IMR-90 (cell line): ENCODE results near the gene DDX59. TPM values are rescaled to one million over a fixed set of nuclear protein-coding genes. Genes with fewer than 3 reads are reported as not detected.

Experiments used
- ATAC-seq: fragments of 200-7000 bp; cut with Tn5 transposase; 2 replicates; pipeline ENCODE4 v1.9.1; 2020; ENCODE audit warnings: low read depth, mild to moderate bottlenecking, moderate library complexity
- BruUV-seq: library from RNA; stranded (reverse); fragments of 400-500 nt; replicated peaks from 2 replicates; lab custom pipeline; 2021; lab: Mats Ljungman, UMichigan
- CTCF ChIA-PET: fragments of 300-600 bp; formaldehyde crosslinking; extraction: SDS; loops from one replicate; lab custom pipeline; 2021; ENCODE audit warnings: antibody characterized with exemption; lab: Yijun Ruan, JAX
- POLR2A ChIA-PET: fragments of 300-600 bp; sonication (Branson Sonifier 250); formaldehyde crosslinking; loops from one replicate; lab custom pipeline; 2022; ENCODE audit warnings: antibody characterized with exemption; ENCODE audit not compliant: unreplicated experiment; lab: Charles Lee
- DNase-seq: peaks from one replicate; pipeline ENCODE4 v3.0.0; 2013
- H2AFZ ChIP-seq: replicated peaks from 2 replicates; pipeline ENCODE3; 2013; ENCODE audit warnings: low read length, mild to moderate bottlenecking; ENCODE audit not compliant: poor library complexity
- H2AK5ac ChIP-seq: 2 replicates; pipeline ENCODE4 v1.6.1; 2013; ENCODE audit warnings: low read depth, low read length, inconsistent platforms
- H2AK9ac ChIP-seq: replicated peaks from 2 replicates; pipeline ENCODE3; 2013; ENCODE audit warnings: mild to moderate bottlenecking, low read depth, low read length, moderate library complexity; ENCODE audit not compliant: poor library complexity
- H2BK120ac ChIP-seq: 2 replicates; pipeline ENCODE4 v1.6.1; 2013; ENCODE audit warnings: low read depth, low read length, inconsistent platforms
- H2BK15ac ChIP-seq: 3 replicates; pipeline ENCODE4 v1.6.1; 2013; ENCODE audit warnings: low read depth, low read length, inconsistent platforms
- H2BK20ac ChIP-seq: 2 replicates; pipeline ENCODE4 v1.6.1; 2013; ENCODE audit warnings: low read depth, mild to moderate bottlenecking, inconsistent platforms, low read length, moderate library complexity
- H2BK5ac ChIP-seq: 2 replicates; pipeline ENCODE4 v1.6.1; 2013; ENCODE audit warnings: mild to moderate bottlenecking, low read depth, low read length, inconsistent platforms; ENCODE audit not compliant: poor library complexity, severe bottlenecking
- H3K14ac ChIP-seq: replicated peaks from 2 replicates; pipeline ENCODE4 v1.6.1; 2013; ENCODE audit warnings: low read depth, low read length, inconsistent platforms
- H3K18ac ChIP-seq: 2 replicates; pipeline ENCODE4 v1.6.1; 2013; ENCODE audit warnings: low read depth, low read length, control low read depth
- H3K23ac ChIP-seq: 2 replicates; pipeline ENCODE4 v1.6.1; 2013; ENCODE audit warnings: low read depth, low read length, inconsistent platforms
- H3K27ac ChIP-seq: 2 replicates; pipeline ENCODE4 v1.5.1; 2013; ENCODE audit warnings: mild to moderate bottlenecking, control low read depth, low read length; ENCODE audit not compliant: insufficient read depth
- H3K27me3 ChIP-seq: 2 replicates; pipeline ENCODE4 v1.6.1; 2013; ENCODE audit warnings: low read length; ENCODE audit not compliant: control insufficient read depth, insufficient read depth
- H3K36me3 ChIP-seq: 2 replicates; pipeline ENCODE4 v1.6.1; 2013; ENCODE audit warnings: low read length, mixed read lengths; ENCODE audit not compliant: control insufficient read depth, insufficient read depth
- H3K4ac ChIP-seq: 2 replicates; pipeline ENCODE4 v1.6.1; 2013; ENCODE audit warnings: low read depth, low read length, inconsistent platforms
- H3K4me1 ChIP-seq: 2 replicates; pipeline ENCODE4 v1.6.1; 2013; ENCODE audit warnings: low read length, mixed read lengths; ENCODE audit not compliant: control insufficient read depth, insufficient read depth
- H3K4me2 ChIP-seq: 2 replicates; pipeline ENCODE4 v1.6.1; 2013; ENCODE audit warnings: low read depth, mild to moderate bottlenecking, control low read depth, low read length, moderate library complexity
- H3K4me3 ChIP-seq: 2 replicates; pipeline ENCODE4 v1.5.1; 2013; ENCODE audit warnings: low read depth, mild to moderate bottlenecking, control low read depth, low read length, moderate library complexity; ENCODE audit not compliant: insufficient read depth
- H3K56ac ChIP-seq: 2 replicates; pipeline ENCODE4 v1.6.1; 2013; ENCODE audit warnings: low read length, inconsistent platforms; ENCODE audit not compliant: insufficient read depth; ENCODE audit errors: extremely low read depth
- H3K79me1 ChIP-seq, 2 experiments: 2 replicates each; pipeline ENCODE4 v1.6.1; 2013; ENCODE audit warnings: low read length in 2 of 2, inconsistent platforms in 1 of 2, low read depth in 1 of 2
- H3K9ac ChIP-seq: 2 replicates; pipeline ENCODE4 v1.6.1; 2013; ENCODE audit warnings: low read depth, low read length, control low read depth
- H3K9me1 ChIP-seq: 2 replicates; pipeline ENCODE4 v1.6.1; 2013; ENCODE audit warnings: low read length, inconsistent platforms; ENCODE audit not compliant: insufficient read depth
- H3K9me3 ChIP-seq: 2 replicates; pipeline ENCODE4 v1.6.1; 2013; ENCODE audit warnings: low read length; ENCODE audit not compliant: control insufficient read depth, insufficient read depth
- H4K20me1 ChIP-seq: 2 replicates; pipeline ENCODE4 v1.6.1; 2013; ENCODE audit warnings: low read length, inconsistent platforms; ENCODE audit not compliant: insufficient read depth
- H4K5ac ChIP-seq: 2 replicates; pipeline ENCODE4 v1.6.1; 2013; ENCODE audit warnings: mild to moderate bottlenecking, low read depth, low read length, control low read depth
- H4K8ac ChIP-seq, 2 experiments: 2 replicates each; pipeline ENCODE4 v1.6.1; 2013; ENCODE audit warnings: low read depth in 2 of 2, low read length in 2 of 2, control low read depth in 1 of 2, inconsistent platforms in 1 of 2
- H4K91ac ChIP-seq: 2 replicates; pipeline ENCODE4 v1.6.1; 2013; ENCODE audit warnings: low read depth, low read length, inconsistent platforms; ENCODE audit not compliant: insufficient read depth
- CEBPB ChIP-seq: IDR thresholded peaks from 2 replicates; pipeline ENCODE4 v1.6.1; 2012; ENCODE audit warnings: low read depth, low read length, improper control_type of control experiment
- CTCF ChIP-seq: conservative IDR thresholded peaks from 2 replicates; pipeline ENCODE4 v1.5.1; 2012; ENCODE audit warnings: mild to moderate bottlenecking, low read depth, low read length, improper control_type of control experiment
- ELK1 ChIP-seq: fragments of 150-350 bp; IDR thresholded peaks from 2 replicates; pipeline ENCODE4 v1.6.1; 2016; ENCODE audit warnings: low read depth, mild to moderate bottlenecking, low read length, moderate library complexity, borderline replicate concordance
- MAFK ChIP-seq: IDR thresholded peaks from 2 replicates; pipeline ENCODE4 v1.6.1; 2012; ENCODE audit warnings: low read depth, low read length, improper control_type of control experiment
- MAZ ChIP-seq: IDR thresholded peaks from 2 replicates; pipeline ENCODE4 v1.6.1; 2012; ENCODE audit warnings: low read depth, mild to moderate bottlenecking, low read length, improper control_type of control experiment, moderate library complexity, borderline replicate concordance
- NFE2L2 ChIP-seq: fragments of 150-350 bp; IDR thresholded peaks from 2 replicates; pipeline ENCODE4 v1.6.1; 2016; ENCODE audit warnings: low read depth, mild to moderate bottlenecking, low read length
- POLR2A ChIP-seq: IDR thresholded peaks from 2 replicates; pipeline ENCODE4 v1.6.1; 2012; ENCODE audit warnings: mild to moderate bottlenecking, low read depth, low read length
- RCOR1 ChIP-seq: IDR thresholded peaks from 2 replicates; pipeline ENCODE4 v1.6.1; 2012; ENCODE audit warnings: mild to moderate bottlenecking, low read length, improper control_type of control experiment; ENCODE audit not compliant: insufficient replicate concordance
- SMC3 ChIP-seq: fragments of 150-350 bp; IDR thresholded peaks from 2 replicates; pipeline ENCODE4 v1.6.1; 2016; ENCODE audit warnings: low read depth, mild to moderate bottlenecking, antibody characterized with exemption, low read length, moderate library complexity
- WGBS, 2 experiments: methylation state at CpG; one replicate each; pipeline versions ENCODE4 v1.1.5 to v1.1.7; 2013; ENCODE audit warnings: missing lambda C conversion rate in 2 of 2; ENCODE audit not compliant: insufficient read length in 1 of 2; ENCODE audit errors: extremely low coverage in 2 of 2; 5-methylcytosine and 5-hydroxymethylcytosine counted together
- dilution Hi-C: fragments of 300-500 bp; cut with HindIII; formaldehyde crosslinking; loops from one replicate; pipeline ENCODE4 v1.14.3; 2018; ENCODE audit warnings: low sequenced_read_pairs; ENCODE audit not compliant: unreplicated experiment
- in situ Hi-C: fragments of 300-500 bp; cut with MboI; formaldehyde crosslinking; loops from 3 replicates; pipeline ENCODE4 v1.14.3; 2019; ENCODE audit warnings: low sequenced_read_pairs, inconsistent platforms, mixed read lengths
- intact Hi-C: fragments of 100-400 bp; cut with micrococcal nuclease; formaldehyde crosslinking; loops from 2 replicates; pipeline ENCODE4 v1.10.0; 2022
- polyA plus RNA-seq, 3 experiments: library from polyadenylated mRNA; depleted of rRNA; stranded (reverse); fragments of >200 nt; gene quantifications; 2 replicates each; pipeline ENCODE4 v1.2.3, GENCODE V29; 2012; ENCODE audit warnings: low replicate concordance in 1 of 3
- total RNA-seq: library from RNA; depleted of rRNA; stranded (reverse); fragments of >200 nt; gene quantifications from 2 replicates; pipeline ENCODE4 v1.2.3, GENCODE V29; 2012

The DDX59 gene
- total and polyA plus RNA-seq, 2 of the 4 experiments (the other 2 are of a cell fraction) = 8.6 to 9.1 TPM

GRCh38 chr1:200681231-200681630 is 11.5 kb upstream of the DDX59 start:
- no peak overlapping the region for H3K27ac ChIP-seq
- no peaks in the 10 kb centered on the region for H3K36me3 ChIP-seq
- intact Hi-C loops (loop anchor here (5.0 kb wide), 1 partner anchor 41 kb away; no protein-coding TSS in a partner anchor), in situ Hi-C loops (no loop called here), dilution Hi-C loops (no loop called here)
- H4K5ac ChIP-seq = no peak overlapping the region
- H2AFZ ChIP-seq = no peak overlapping the region
- POLR2A ChIA-PET = no interaction called here
- no peaks in the 10 kb centered on the region for H3K4me1 ChIP-seq
- no peak overlapping the region for H3K4ac ChIP-seq
- no peak overlapping the region for H4K8ac ChIP-seq
- H3K4me2 ChIP-seq = no peak overlapping the region
- DNase-seq (no peak), ATAC-seq (no peak)
- H3K9me1 ChIP-seq = no peaks in the 10 kb centered on the region
- H3K18ac ChIP-seq = no peak overlapping the region
- no CpG with 5 or more reads among the region's 6 CpGs for WGBS, 2 experiments
- CTCF ChIA-PET = no interaction called here
- H3K23ac ChIP-seq = no peak overlapping the region; the same call in 1 of the 2 replicates
- no peak overlapping the region for H3K9ac ChIP-seq
- no peak overlapping the region for H2BK5ac ChIP-seq
- no TSS peak for BruUV-seq
- no peak overlapping the region for H3K14ac ChIP-seq
- TF ChIP-seq RCOR1 = no peak
- no peak for TF ChIP-seq MAZ
- no peak for TF ChIP-seq ELK1
- TF ChIP-seq NFE2L2 = no peak
- TF ChIP-seq CTCF = no peak
- no peak for TF ChIP-seq POLR2A
- TF ChIP-seq CEBPB = no peak
- TF ChIP-seq SMC3 = no peak
- no peak for TF ChIP-seq MAFK
- H2BK120ac ChIP-seq = no peak overlapping the region
- no peaks in the 10 kb centered on the region for H3K27me3 ChIP-seq
- no peak overlapping the region for H3K56ac ChIP-seq
- no peak overlapping the region for H2AK9ac ChIP-seq
- H3K4me3 ChIP-seq = no peak overlapping the region
- no peaks in the 10 kb centered on the region for H3K79me1 ChIP-seq
- no peak overlapping the region for H2BK15ac ChIP-seq
- no peak overlapping the region for H4K91ac ChIP-seq
- H2BK20ac ChIP-seq = no peak overlapping the region
- no peaks in the 10 kb centered on the region for H3K9me3 ChIP-seq
- no peak overlapping the region for H2AK5ac ChIP-seq
- H4K20me1 ChIP-seq = no peaks in the 10 kb centered on the region
